SK-N-MC (cell line): ENCODE data around the gene PTPRK.

Source experiments
- EZH2 ChIP-seq: fragments of 200-600 bp; sonication (generic); IDR thresholded peaks from one replicate; pipeline ENCODE4 v1.6.1; 2017; ENCODE audit warnings: antibody characterized with exemption
- FOXP2 ChIP-seq: optimal IDR thresholded peaks from 2 replicates; pipeline ENCODE3; 2011; ENCODE audit warnings: mild to moderate bottlenecking, moderate library complexity; ENCODE audit not compliant: insufficient read depth; ENCODE audit errors: extremely low read length, control extremely low read depth
- POLR2AphosphoS5 ChIP-seq: IDR thresholded peaks from 2 replicates; pipeline ENCODE4 v1.6.1; 2012; ENCODE audit warnings: mild to moderate bottlenecking, low read depth, low read length, borderline replicate concordance

- TF ChIP-seq POLR2AphosphoS5 (no peak), FOXP2 (no peak), EZH2 (no peak)
These were observed 388.8 kb downstream of the PTPRK start for GRCh38 chr6:128131566-128131965.
